Fibroblast of the aortic adventitia (primary cell): Measurements from ENCODE around the gene GUK1. TPM values are rescaled to one million over a fixed set of nuclear protein-coding genes. Genes with fewer than 3 reads are reported as not detected.

ENCODE experiments used
- DNase-seq: peaks from one replicate; pipeline ENCODE4 v3.0.0-alpha.2; 2010; ENCODE audit warnings: low read depth
- H3K4me3 ChIP-seq: 2 replicates; pipeline ENCODE4 v1.5.1; 2011; ENCODE audit warnings: low read depth, mild to moderate bottlenecking, control low read depth, low read length, moderate library complexity
- CTCF ChIP-seq: IDR thresholded peaks from 2 replicates; pipeline ENCODE4 v1.5.1; 2011; ENCODE audit warnings: mild to moderate bottlenecking, low read length, control low read depth, inconsistent platforms; ENCODE audit not compliant: insufficient read depth
- total RNA-seq: library from RNA; depleted of rRNA; stranded (reverse); fragments of >200 nt; gene quantifications from 2 replicates; pipeline ENCODE4 v1.2.3, GENCODE V29; 2012; ENCODE audit warnings: low replicate concordance

Gene GUK1
- total RNA-seq, 1 donor = 217 TPM

GRCh38 chr1:228154670-228155571 is 14.8 kb downstream of the GUK1 start:
- no peak for TF ChIP-seq CTCF
- no peak for DNase-seq
- no peak overlapping the region for H3K4me3 ChIP-seq

- DNase-seq = no peak
- TF ChIP-seq CTCF = no peak
- no peak overlapping the region for H3K4me3 ChIP-seq
Observed at GRCh38 chr1:228155596-228156514, 15.8 kb downstream of the GUK1 start.

GRCh38 chr1:228156515-228156881 is 16.4 kb downstream of the GUK1 start:
- no peak for DNase-seq
- no peak overlapping the region for H3K4me3 ChIP-seq
- no peak for TF ChIP-seq CTCF

GRCh38 chr1:228156941-228157728 is 17.1 kb downstream of the GUK1 start:
- no peak for DNase-seq
- no peak overlapping the region for H3K4me3 ChIP-seq
- no peak for TF ChIP-seq CTCF

- H3K4me3 ChIP-seq = no peak overlapping the region
- no peak for DNase-seq
- no peak for TF ChIP-seq CTCF
Observed at GRCh38 chr1:228157729-228158126, 17.6 kb downstream of the GUK1 start.
